GM12865 (cell line): ENCODE data around the gene OSTN.
"Not testable (repeated sequence)": the region's sequence is repeated elsewhere in the genome, so short reads cannot be mapped to it uniquely, and the experiment has no call there.

Experiments used
- DNase-seq: peaks from one replicate; pipeline ENCODE4 v3.0.0; 2010; ENCODE audit warnings: low read depth
- H3K4me3 ChIP-seq: 2 replicates; pipeline ENCODE4 v1.5.1; 2011; ENCODE audit warnings: mild to moderate bottlenecking, low read depth, low read length, control low read depth
- TF ChIP-seq, protein P1 (sequence below): IDR thresholded peaks from 2 replicates; pipeline ENCODE4 v1.5.1; 2011; ENCODE audit warnings: low read length, control low read depth, low read depth, inconsistent platforms; ENCODE audit not compliant: insufficient read depth; ENCODE audit errors: missing control alignments

The OSTN gene

DNA sequence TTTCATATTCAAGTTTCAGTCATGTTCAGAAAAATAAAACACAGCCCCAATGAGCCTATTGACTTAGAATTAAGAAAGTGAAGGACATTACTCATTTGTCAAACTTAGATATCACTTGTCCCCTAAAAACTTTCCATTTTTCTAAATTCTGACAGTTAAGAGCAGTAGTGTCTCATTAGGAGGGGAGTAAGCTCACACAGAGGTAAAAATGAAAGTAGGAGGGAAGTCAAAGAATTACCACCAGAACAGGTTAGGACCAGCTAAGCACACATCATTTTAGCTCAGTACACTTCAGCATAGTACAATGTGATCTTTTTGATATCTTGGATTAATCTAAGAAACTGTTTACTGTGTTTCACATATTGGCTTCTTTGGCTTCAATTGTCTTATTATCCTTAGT lies 64.3 kb downstream of the OSTN start:
- TF ChIP-seq, protein P1, sequence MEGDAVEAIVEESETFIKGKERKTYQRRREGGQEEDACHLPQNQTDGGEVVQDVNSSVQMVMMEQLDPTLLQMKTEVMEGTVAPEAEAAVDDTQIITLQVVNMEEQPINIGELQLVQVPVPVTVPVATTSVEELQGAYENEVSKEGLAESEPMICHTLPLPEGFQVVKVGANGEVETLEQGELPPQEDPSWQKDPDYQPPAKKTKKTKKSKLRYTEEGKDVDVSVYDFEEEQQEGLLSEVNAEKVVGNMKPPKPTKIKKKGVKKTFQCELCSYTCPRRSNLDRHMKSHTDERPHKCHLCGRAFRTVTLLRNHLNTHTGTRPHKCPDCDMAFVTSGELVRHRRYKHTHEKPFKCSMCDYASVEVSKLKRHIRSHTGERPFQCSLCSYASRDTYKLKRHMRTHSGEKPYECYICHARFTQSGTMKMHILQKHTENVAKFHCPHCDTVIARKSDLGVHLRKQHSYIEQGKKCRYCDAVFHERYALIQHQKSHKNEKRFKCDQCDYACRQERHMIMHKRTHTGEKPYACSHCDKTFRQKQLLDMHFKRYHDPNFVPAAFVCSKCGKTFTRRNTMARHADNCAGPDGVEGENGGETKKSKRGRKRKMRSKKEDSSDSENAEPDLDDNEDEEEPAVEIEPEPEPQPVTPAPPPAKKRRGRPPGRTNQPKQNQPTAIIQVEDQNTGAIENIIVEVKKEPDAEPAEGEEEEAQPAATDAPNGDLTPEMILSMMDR, result no peak
- DNase-seq, result no peak
- 0 out of 2 replicates have a peak overlapping the region, but pooled peaks have one; percentile 26 for H3K4me3 ChIP-seq

DNA sequence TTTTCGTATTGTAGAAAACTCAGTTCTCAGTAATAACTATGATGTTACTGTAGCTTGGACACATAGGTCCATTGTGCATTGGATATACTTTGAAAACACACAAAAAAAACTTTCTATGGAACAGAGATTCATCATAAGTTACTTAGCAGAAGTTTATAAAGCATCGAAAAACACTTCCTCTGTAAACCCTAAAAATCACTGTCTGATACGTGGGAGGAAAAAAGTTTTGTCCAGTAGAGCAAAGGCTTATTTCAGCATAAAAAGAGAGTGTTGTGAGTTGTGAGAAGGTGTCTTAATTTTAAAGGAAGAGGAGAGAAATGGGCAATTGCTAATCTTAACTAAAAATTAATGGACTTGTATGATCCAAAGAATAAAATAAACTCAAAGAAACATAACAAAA lies 64.8 kb downstream of the OSTN start:
- TF ChIP-seq, protein P1, result no peak
- DNase-seq, result no peak
- H3K4me3 ChIP-seq, result no peak overlapping the region

DNA sequence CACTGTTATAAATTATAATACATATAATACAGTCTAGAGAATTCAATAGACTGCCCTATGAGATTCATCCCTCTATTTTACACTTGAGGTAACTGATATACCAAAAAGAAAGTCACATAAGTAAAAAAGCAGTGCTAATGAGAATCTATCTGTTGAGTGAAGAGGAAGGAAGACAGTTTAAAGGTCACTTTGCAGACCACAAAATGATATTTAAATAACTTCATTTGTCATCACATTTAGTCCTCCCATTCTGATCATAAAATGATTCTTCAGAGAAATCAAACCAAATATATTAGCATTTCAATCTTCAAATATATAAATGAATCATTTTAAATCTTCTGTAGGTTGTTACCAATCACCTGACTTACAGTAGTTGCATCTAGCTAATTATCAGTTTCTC lies 69.7 kb downstream of the OSTN start:
- DNase-seq, result no peak
- TF ChIP-seq, protein P1, result no peak

DNA sequence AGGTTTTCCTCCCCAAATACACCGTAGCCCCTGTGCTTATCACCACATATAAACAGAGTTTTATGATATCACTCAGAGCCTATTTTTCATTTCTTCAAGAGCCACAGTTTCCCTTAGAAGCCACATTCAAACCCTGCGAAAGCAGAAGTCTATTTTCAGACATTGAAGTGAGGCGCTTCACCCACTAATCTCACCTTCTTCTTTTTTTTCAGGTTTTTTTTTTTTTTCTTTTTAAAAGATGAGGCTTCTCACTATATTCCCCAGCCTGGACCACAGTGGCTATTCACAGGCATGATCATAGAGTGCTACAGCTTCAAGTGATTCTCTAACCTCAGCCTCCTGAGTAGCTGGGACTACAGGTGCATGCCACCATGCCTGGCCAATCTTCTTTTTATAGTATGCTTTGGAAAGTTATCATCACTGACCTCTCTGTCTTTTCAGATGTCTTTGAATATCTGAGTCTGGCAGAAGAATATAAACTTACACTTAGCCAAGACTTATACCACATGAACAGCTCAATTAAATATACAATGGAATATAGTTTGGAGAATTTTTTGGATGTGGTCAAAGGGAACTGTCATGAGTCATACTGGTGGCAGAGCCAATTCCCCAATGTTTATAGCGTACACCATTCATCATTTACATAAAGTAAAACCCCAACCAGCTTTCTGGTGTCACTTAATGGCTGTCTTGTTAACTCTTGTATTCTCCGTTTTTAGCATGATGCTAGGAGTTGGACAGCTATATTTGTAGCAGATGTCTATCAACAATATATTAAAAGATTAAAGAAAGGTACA lies 70.4 kb downstream of the OSTN start:
- TF ChIP-seq, protein P1, result no peak
- H3K4me3 ChIP-seq, result no peak overlapping the region
- DNase-seq, result peak; percentile 44

More for the DNA sequence above, 69.7 kb downstream of the OSTN start:
- H3K4me3 ChIP-seq, result no peak overlapping the region

DNA sequence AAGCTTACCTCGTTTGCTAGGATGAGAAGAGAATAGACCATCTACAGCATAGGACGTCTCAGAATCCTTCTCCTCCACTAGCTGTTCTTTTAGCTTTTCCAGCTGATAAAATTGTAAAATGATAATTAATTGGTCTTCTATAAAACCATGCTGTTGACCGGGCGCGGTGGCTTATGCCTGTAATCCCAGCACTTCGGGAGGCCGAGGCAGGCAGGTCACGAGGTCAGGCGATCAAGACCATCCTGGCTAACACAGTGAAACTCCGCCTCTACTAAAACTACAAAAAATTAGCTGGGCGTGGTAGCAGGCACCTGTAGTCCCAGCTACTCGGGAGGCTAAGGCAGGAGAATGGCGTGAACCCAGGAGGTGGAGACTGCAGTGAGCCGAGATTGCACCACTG lies 76.2 kb downstream of the OSTN start:
- H3K4me3 ChIP-seq, DNase-seq: not testable (repeated sequence)

DNA sequence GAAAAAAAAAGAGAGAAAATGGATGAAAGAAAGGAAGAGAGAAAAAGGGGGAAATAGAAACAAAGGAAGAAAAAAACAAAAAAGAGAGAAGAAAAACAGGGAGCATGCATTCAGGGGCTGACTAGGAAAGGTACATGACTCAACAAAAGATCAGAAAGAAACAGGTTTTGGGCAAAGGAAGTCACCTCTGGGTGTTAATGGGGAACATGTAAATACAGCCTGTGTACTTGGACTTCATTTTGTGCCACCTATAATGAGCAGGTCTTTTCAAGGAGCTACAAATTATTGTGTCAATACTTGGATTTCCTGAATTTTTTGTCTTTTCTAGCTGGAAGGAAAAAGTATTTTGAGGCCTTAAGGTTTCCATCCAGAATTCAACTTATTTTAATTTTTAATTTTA lies 76.7 kb downstream of the OSTN start:
- DNase-seq, result no peak
- H3K4me3 ChIP-seq, result no peak overlapping the region
- TF ChIP-seq, protein P1, result no peak

DNA sequence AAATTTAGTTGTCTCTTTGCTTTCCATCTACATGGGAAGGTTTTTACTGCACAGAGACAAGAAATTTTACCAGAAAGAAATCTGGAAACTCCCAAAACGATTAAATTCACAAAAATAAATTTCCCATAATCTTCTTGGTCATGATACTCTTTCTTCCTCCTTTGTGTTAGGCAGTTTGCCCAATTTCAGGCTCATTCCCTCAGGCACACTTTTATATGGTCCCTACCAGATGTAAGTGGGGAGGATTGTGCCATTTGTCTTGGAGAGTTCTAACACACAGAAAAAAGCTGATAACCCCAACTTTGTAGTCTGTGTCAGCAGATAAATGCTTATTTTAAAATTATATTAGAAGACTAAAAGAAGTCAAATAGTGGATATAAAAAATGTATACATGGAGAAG lies 81.1 kb downstream of the OSTN start:
- H3K4me3 ChIP-seq, result no peak overlapping the region
- TF ChIP-seq, protein P1, result no peak
- no peak for DNase-seq
